Panc1 (cell line): ENCODE measurements around the gene ZNF639.

ENCODE experiments used
- POLR2AphosphoS5 ChIP-seq: IDR thresholded peaks from 2 replicates; pipeline ENCODE4 v1.6.1; 2012; ENCODE audit warnings: mild to moderate bottlenecking, low read depth, low read length, moderate library complexity
- SIN3A ChIP-seq: IDR thresholded peaks from 2 replicates; pipeline ENCODE4 v1.6.1; 2012; ENCODE audit warnings: low read depth, mild to moderate bottlenecking, low read length, moderate library complexity, borderline replicate concordance; ENCODE audit not compliant: insufficient read depth
- TF ChIP-seq, protein P1 (sequence below): fragments of 450-650 bp; IDR thresholded peaks from 2 replicates; pipeline ENCODE4 v1.5.1; 2017; ENCODE audit warnings: mild to moderate bottlenecking

DNA sequence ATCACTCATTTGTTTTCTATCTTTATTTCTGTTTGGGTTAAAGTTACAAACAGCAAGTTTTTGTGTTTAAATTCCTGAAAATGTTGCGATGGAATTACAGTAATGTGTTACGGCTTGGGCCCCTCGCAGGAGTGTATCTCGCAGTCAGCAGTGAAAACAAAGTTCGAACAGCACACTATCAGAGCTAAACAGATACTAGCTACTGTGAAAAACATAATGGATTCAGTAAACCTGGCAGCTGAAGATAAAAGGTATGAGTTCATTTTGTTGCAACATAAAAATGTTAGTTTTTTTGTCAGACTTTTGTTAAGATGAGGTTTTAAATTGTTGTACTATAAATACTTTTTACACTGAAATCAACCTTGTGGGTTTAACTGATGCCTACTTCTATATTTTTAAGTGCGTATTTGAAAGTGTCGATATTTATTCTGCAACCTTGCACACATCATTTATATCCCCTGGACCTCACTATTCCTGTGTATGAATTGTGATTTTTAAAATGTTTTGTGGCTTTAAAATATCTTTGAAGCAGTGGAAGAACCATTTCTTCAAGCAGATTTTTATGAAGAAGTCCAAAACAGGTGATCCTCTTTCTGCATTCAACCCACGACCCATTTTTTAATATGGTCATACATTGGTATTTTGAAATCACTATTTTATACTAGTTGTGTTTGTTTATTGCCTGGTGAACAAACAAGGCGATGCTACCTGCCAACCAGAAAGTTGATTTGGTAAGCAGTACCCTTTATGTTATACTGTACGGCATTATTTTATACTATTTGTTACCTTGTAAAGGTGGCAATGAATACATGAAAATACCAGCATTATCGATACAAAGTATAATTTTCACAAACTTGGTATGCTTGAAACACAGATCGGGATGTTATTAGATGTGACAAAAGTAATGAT, 52.5 kb downstream of the ZNF639 start:
- no peak for TF ChIP-seq POLR2AphosphoS5
- TF ChIP-seq, protein P1, sequence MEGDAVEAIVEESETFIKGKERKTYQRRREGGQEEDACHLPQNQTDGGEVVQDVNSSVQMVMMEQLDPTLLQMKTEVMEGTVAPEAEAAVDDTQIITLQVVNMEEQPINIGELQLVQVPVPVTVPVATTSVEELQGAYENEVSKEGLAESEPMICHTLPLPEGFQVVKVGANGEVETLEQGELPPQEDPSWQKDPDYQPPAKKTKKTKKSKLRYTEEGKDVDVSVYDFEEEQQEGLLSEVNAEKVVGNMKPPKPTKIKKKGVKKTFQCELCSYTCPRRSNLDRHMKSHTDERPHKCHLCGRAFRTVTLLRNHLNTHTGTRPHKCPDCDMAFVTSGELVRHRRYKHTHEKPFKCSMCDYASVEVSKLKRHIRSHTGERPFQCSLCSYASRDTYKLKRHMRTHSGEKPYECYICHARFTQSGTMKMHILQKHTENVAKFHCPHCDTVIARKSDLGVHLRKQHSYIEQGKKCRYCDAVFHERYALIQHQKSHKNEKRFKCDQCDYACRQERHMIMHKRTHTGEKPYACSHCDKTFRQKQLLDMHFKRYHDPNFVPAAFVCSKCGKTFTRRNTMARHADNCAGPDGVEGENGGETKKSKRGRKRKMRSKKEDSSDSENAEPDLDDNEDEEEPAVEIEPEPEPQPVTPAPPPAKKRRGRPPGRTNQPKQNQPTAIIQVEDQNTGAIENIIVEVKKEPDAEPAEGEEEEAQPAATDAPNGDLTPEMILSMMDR = no peak
- TF ChIP-seq SIN3A = no peak
